ENCODE results near the gene RNU4-1. TPM values are rescaled to one million over a fixed set of nuclear protein-coding genes. Genes with fewer than 3 reads are reported as not detected.

The RNU4-1 gene
- polyA plus RNA-seq, 1 donor from 2014 or later: not detected

GRCh38 chr12:120283318-120283717 lies 9.7 kb downstream of the RNU4-1 start:
- Histone ChIP-seq H3K9me3 (ENCODE audit: low read length) (no peaks in the 10 kb centered on the region), H3K9ac (ENCODE audit: low read length) (no peak overlapping the region), H3F3A (ENCODE audit: insufficient read depth, low read length, poor library complexity, severe bottlenecking) (no peaks in the 10 kb centered on the region), H4K20me1 (ENCODE audit: insufficient read depth) (no peaks in the 10 kb centered on the region), H2AFZ (ENCODE audit: low read depth, low read length) (no peak overlapping the region), H3K36me3 (ENCODE audit: insufficient read depth, low read length) (no peaks in the 10 kb centered on the region), H3K4me2 (ENCODE audit: low read length) (no peak overlapping the region), H3K9me2 (ENCODE audit: insufficient read depth, low read length) (no peaks in the 10 kb centered on the region), H3K4me3 (ENCODE audit: low read length) (no peak overlapping the region), H3K27me3 (ENCODE audit: insufficient read depth, low read depth, low read length) (no peaks in the 10 kb centered on the region), H3K79me2 (replicated peaks; ENCODE audit: insufficient read depth, low read length) (no peaks in the 10 kb centered on the region), H3K27ac (ENCODE audit: low read length) (no peak overlapping the region)
- TF ChIP-seq TAF1 (IDR thresholded peaks at IDR 0.05; ENCODE audit: low read depth) (no peak), RAD21 (conservative IDR thresholded peaks at IDR 0.05) (no peak), EZH2 (IDR thresholded peaks at IDR 0.05; ENCODE audit: borderline replicate concordance, insufficient read depth, low read length, poor library complexity, severe bottlenecking) (no peak), CTCF (IDR thresholded peaks at IDR 0.05; ENCODE audit: poor library complexity, severe bottlenecking) (no peak), MXI1 (conservative IDR thresholded peaks at IDR 0.05; ENCODE audit: poor library complexity, severe bottlenecking) (no peak), REST (IDR thresholded peaks at IDR 0.05; ENCODE audit: borderline replicate concordance) (no peak), EP300 (conservative IDR thresholded peaks at IDR 0.05; ENCODE audit: poor library complexity, severe bottlenecking) (no peak), POLR2AphosphoS5 (IDR thresholded peaks at IDR 0.05) (no peak), SMC3 (conservative IDR thresholded peaks at IDR 0.05; ENCODE audit: poor library complexity) (no peak)

GRCh38 chr12:120278137-120279069 lies 14.6 kb downstream of the RNU4-1 start:
- Histone ChIP-seq H3K27me3 (ENCODE audit: insufficient read depth, low read depth, low read length) (no peaks in the 10 kb centered on the region), H3K36me3 (ENCODE audit: insufficient read depth, low read length) (no peaks in the 10 kb centered on the region), H3K79me2 (replicated peaks; ENCODE audit: insufficient read depth, low read length) (no peaks in the 10 kb centered on the region), H3K9ac (ENCODE audit: low read length) (no peak overlapping the region), H3K27ac (ENCODE audit: low read length) (no peak overlapping the region), H3K9me3 (ENCODE audit: low read length) (no peaks in the 10 kb centered on the region), H3K4me3 (ENCODE audit: low read length) (no peak overlapping the region), H3F3A (ENCODE audit: insufficient read depth, low read length, poor library complexity, severe bottlenecking) (no peaks in the 10 kb centered on the region), H3K9me2 (ENCODE audit: insufficient read depth, low read length) (no peaks in the 10 kb centered on the region), H3K4me2 (ENCODE audit: low read length) (no peak overlapping the region), H2AFZ (ENCODE audit: low read depth, low read length) (no peak overlapping the region), H4K20me1 (ENCODE audit: insufficient read depth) (no peaks in the 10 kb centered on the region)
- TF ChIP-seq TAF1 (IDR thresholded peaks at IDR 0.05; ENCODE audit: low read depth): no peak
- TF ChIP-seq SMC3 (conservative IDR thresholded peaks at IDR 0.05; ENCODE audit: poor library complexity): no peak
- TF ChIP-seq RAD21 (conservative IDR thresholded peaks at IDR 0.05): no peak
- TF ChIP-seq EP300 (conservative IDR thresholded peaks at IDR 0.05; ENCODE audit: poor library complexity, severe bottlenecking): no peak
- TF ChIP-seq MXI1 (conservative IDR thresholded peaks at IDR 0.05; ENCODE audit: poor library complexity, severe bottlenecking): no peak
- TF ChIP-seq POLR2AphosphoS5 (IDR thresholded peaks at IDR 0.05): no peak
- TF ChIP-seq EZH2 (IDR thresholded peaks at IDR 0.05; ENCODE audit: borderline replicate concordance, insufficient read depth, low read length, poor library complexity, severe bottlenecking): no peak
- TF ChIP-seq CTCF (IDR thresholded peaks at IDR 0.05; ENCODE audit: poor library complexity, severe bottlenecking): no peak
- no peak for TF ChIP-seq REST (IDR thresholded peaks at IDR 0.05; ENCODE audit: borderline replicate concordance)

Data from neural cell (in vitro differentiated cells).